Peyer's patch (tissue), 4 donors: ENCODE measurements around the gene CGN. TPM values are rescaled to one million over a fixed set of nuclear protein-coding genes. Genes with fewer than 3 reads are reported as not detected.

ENCODE experiments used
- DNase-seq, 3 donors: peaks; one replicate each; pipeline ENCODE4 v3.0.0-alpha.2; 2017 to 2019
- H3K27ac ChIP-seq, 4 donors: fragments of 200-600 bp; sonication (generic); one replicate each; pipeline ENCODE4 v1.5.1; 2016 to 2019
- H3K27me3 ChIP-seq, 2 donors: fragments of 200-600 bp; sonication (generic); one replicate each; pipeline ENCODE4 v1.5.1; 2019
- H3K36me3 ChIP-seq, 3 donors: fragments of 200-600 bp; sonication (generic); one replicate each; pipeline ENCODE4 v1.5.1; 2016 to 2019
- H3K4me1 ChIP-seq, 4 donors: fragments of 200-600 bp; sonication (generic); one replicate each; pipeline ENCODE4 v1.5.1; 2016 to 2019
- H3K4me3 ChIP-seq, 4 donors: fragments of 200-600 bp; sonication (generic); 1 replicate in 3 of 4; 2 replicates in 1 of 4; pipeline ENCODE4 v1.5.1; 2016 to 2019; ENCODE audit warnings: mild to moderate bottlenecking in 1 of 4
- H3K9me3 ChIP-seq, 4 donors: fragments of 200-600 bp; sonication (generic); one replicate each; pipeline ENCODE4 v1.5.1; 2016 to 2019; ENCODE audit warnings: mild to moderate bottlenecking in 1 of 4
- POLR2A ChIP-seq, 2 donors: fragments of 450-650 bp; IDR thresholded peaks; one replicate each; pipeline ENCODE4 v1.5.1; 2017; ENCODE audit warnings: antibody characterized with exemption in 2 of 2, mild to moderate bottlenecking in 2 of 2, moderate library complexity in 2 of 2
- total RNA-seq, 4 donors: library from RNA; depleted of rRNA; stranded (reverse); fragments of >200 nt; gene quantifications; one replicate each; pipeline ENCODE4 v1.1.0, GENCODE V29; 2016
- TF ChIP-seq, protein P1 (sequence below), 6 experiments: fragments of 450-650 bp in 4 of 6; fragments of 200-600 bp in 2 of 6; sonication (generic) in 1 of 6; IDR thresholded peaks; one replicate each; pipeline ENCODE4 v1.5.1; 2017 to 2019; ENCODE audit warnings: antibody characterized with exemption in 6 of 6, mild to moderate bottlenecking in 3 of 6, moderate library complexity in 1 of 6

The CGN gene
- total RNA-seq, 4 donors from 2014 or later, result 34.7 to 180 (median 160) TPM

GRCh38 chr1:151492120-151492519, 19.1 kb upstream of the CGN start:
- H3K36me3 ChIP-seq, result no peaks in the 10 kb centered on the region
- TF ChIP-seq, protein P1, sequence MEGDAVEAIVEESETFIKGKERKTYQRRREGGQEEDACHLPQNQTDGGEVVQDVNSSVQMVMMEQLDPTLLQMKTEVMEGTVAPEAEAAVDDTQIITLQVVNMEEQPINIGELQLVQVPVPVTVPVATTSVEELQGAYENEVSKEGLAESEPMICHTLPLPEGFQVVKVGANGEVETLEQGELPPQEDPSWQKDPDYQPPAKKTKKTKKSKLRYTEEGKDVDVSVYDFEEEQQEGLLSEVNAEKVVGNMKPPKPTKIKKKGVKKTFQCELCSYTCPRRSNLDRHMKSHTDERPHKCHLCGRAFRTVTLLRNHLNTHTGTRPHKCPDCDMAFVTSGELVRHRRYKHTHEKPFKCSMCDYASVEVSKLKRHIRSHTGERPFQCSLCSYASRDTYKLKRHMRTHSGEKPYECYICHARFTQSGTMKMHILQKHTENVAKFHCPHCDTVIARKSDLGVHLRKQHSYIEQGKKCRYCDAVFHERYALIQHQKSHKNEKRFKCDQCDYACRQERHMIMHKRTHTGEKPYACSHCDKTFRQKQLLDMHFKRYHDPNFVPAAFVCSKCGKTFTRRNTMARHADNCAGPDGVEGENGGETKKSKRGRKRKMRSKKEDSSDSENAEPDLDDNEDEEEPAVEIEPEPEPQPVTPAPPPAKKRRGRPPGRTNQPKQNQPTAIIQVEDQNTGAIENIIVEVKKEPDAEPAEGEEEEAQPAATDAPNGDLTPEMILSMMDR (IDR thresholded peaks at IDR 0.05), result no peak
- TF ChIP-seq POLR2A (IDR thresholded peaks at IDR 0.05), result no peak
- no peaks in the 10 kb centered on the region for H3K27me3 ChIP-seq
- no peak overlapping the region for H3K4me3 ChIP-seq
- no peak overlapping the region for H3K27ac ChIP-seq
- no peaks in the 10 kb centered on the region for H3K9me3 ChIP-seq
- peaks cover 0 to 8% (median 1%) of the 10 kb centered on the region in 4 donors for H3K4me1 ChIP-seq
- no peak for DNase-seq

DNA sequence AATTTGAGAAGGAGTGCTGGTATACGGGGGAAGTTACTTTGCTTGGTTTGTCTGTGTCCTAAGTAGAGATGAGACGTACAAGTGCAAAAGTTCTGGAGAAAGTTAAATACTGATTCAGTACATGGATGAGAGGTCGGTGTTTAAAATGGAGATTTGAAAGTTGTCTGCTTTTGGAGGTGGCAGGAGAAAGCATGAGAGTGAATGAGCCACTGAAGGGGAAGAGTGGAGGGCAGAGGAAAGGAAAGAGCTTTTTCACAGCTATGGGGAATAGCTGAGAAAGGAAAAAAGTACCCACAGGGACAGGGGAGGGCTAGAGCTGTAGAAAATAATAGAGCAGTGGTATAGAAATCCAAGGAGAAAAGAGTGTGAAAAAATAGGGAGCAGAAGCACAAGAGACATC, 18.1 kb upstream of the CGN start:
- no peak for TF ChIP-seq POLR2A (IDR thresholded peaks at IDR 0.05)
- TF ChIP-seq, protein P1 (IDR thresholded peaks at IDR 0.05), result no peak
- DNase-seq, result no peak

GRCh38 chr1:151494741-151495281, 16.4 kb upstream of the CGN start:
- Histone ChIP-seq H3K36me3 (no peaks in the 10 kb centered on the region), H3K27me3 (no peaks in the 10 kb centered on the region), H3K9me3 (no peaks in the 10 kb centered on the region), H3K27ac (peak overlapping the region in 1 of 4 donors; percentile 34), H3K4me3 (no peak overlapping the region), H3K4me1 (peaks cover 0 to 11% (median 1%) of the 10 kb centered on the region in 4 donors)
- DNase-seq, result no peak
- TF ChIP-seq, protein P1 (IDR thresholded peaks at IDR 0.05), result no peak
- TF ChIP-seq POLR2A (IDR thresholded peaks at IDR 0.05), result no peak

More for the DNA sequence above, 18.1 kb upstream of the CGN start:
- H3K27me3 ChIP-seq, result no peaks in the 10 kb centered on the region
- peaks cover 0 to 8% (median 1%) of the 10 kb centered on the region in 4 donors for H3K4me1 ChIP-seq
- H3K4me3 ChIP-seq, result no peak overlapping the region
- H3K27ac ChIP-seq, result no peak overlapping the region
- H3K36me3 ChIP-seq, result no peaks in the 10 kb centered on the region
- H3K9me3 ChIP-seq, result no peaks in the 10 kb centered on the region

DNA sequence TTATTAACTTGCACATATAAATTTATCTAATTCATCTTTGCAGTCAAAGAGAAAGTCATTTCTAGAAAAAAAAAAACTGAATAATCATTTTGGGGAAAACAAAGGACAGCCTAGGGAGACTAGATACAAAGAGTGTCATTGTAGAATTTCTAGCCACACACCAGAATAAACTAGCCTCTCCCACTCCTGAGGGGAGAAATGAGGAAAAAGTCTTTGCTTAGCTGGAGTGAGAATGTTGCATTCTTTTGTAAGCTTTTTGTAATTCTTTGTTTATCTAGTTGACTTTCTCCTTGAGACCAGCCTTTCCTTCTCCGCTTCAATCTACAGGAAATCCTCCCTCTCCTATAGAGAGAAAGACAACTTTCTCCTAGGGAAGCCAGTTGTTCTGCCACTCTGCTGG, 15.9 kb upstream of the CGN start:
- Histone ChIP-seq H3K27me3 (no peaks in the 10 kb centered on the region), H3K27ac (no peak overlapping the region), H3K4me1 (peaks cover 0 to 12% (median 1%) of the 10 kb centered on the region in 4 donors), H3K9me3 (no peaks in the 10 kb centered on the region), H3K36me3 (no peaks in the 10 kb centered on the region), H3K4me3 (no peak overlapping the region)
- no peak for TF ChIP-seq POLR2A (IDR thresholded peaks at IDR 0.05)
- TF ChIP-seq, protein P1 (IDR thresholded peaks at IDR 0.05), result no peak
- no peak for DNase-seq

- Histone ChIP-seq H3K36me3 (no peaks in the 10 kb centered on the region), H3K27ac (peak overlapping the region in 3 of 4 donors; percentile 54 to 90 (median 87)), H3K4me3 (no peak overlapping the region), H3K9me3 (no peaks in the 10 kb centered on the region), H3K4me1 (peaks cover 0 to 11% (median 1%) of the 10 kb centered on the region in 4 donors), H3K27me3 (no peaks in the 10 kb centered on the region)
- peak in 1 of 3 donors; percentile 60 for DNase-seq
- no peak for TF ChIP-seq POLR2A (IDR thresholded peaks at IDR 0.05)
Observed at GRCh38 chr1:151499365-151499764, 11.8 kb upstream of the CGN start.

DNA sequence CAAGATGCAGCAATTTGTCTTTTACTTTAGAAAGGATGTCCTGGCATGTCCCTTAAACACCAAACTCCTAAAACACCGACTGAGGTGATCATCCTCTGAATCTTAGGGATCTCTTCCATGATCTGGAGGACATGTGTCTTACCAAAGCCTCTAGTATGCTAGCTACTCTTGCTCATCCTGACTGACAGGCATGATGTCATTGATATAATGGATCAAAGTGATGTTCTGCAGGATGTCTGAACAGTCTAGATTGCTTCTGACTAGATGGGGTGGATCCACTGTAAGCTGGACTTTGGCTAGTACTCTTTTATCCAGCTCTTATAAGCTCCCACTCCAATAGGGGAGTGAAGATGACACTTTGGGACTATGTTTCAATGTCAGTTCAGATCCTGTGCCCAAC, 11.3 kb upstream of the CGN start:
- DNase-seq, result no peak
- TF ChIP-seq, protein P1 (IDR thresholded peaks at IDR 0.05), result no peak
- TF ChIP-seq POLR2A (IDR thresholded peaks at IDR 0.05), result peak in 1 of 2 donors; percentile 25
- Histone ChIP-seq H3K27me3 (no peaks in the 10 kb centered on the region), H3K4me3 (no peak overlapping the region), H3K9me3 (no peaks in the 10 kb centered on the region), H3K27ac (peak overlapping the region in 3 of 4 donors; percentile 54 to 90 (median 87)), H3K4me1 (peaks cover 0 to 5% (median 0%) of the 10 kb centered on the region in 4 donors), H3K36me3 (no peaks in the 10 kb centered on the region)
